Smooth muscle cell (in vitro differentiated cells): ENCODE results near the gene ZG16. TPM values are rescaled to one million over a fixed set of nuclear protein-coding genes. Genes with fewer than 3 reads are reported as not detected.
"Not testable (repeated sequence)": the region's sequence is repeated elsewhere in the genome, so short reads cannot be mapped to it uniquely, and the experiment has no call there.

ENCODE experiments used
- DNase-seq: peaks from one replicate; lab custom pipeline; 2025; ENCODE audit not compliant: unreplicated experiment; lab: John Stamatoyannopoulos, UW
- H2AFZ ChIP-seq: fragments of 200-600 bp; sonication (generic); 2 replicates; pipeline ENCODE4 v1.6.0; 2016; ENCODE audit warnings: antibody characterized with exemption, low read depth, mild to moderate bottlenecking
- H3F3A ChIP-seq: fragments of 200-600 bp; sonication (generic); 2 replicates; pipeline ENCODE4 v1.6.0; 2017; ENCODE audit warnings: antibody characterized with exemption, low read depth
- H3K27ac ChIP-seq: fragments of 200-600 bp; sonication (generic); 2 replicates; pipeline ENCODE4 v1.5.1; 2016; ENCODE audit warnings: low read depth, mild to moderate bottlenecking
- H3K27me3 ChIP-seq: fragments of 200-600 bp; sonication (generic); 2 replicates; pipeline ENCODE4 v1.6.1; 2016; ENCODE audit warnings: low read depth, mild to moderate bottlenecking
- H3K36me3 ChIP-seq: fragments of 200-600 bp; sonication (generic); 2 replicates; pipeline ENCODE4 v1.5.1; 2016; ENCODE audit warnings: low read depth
- H3K4me1 ChIP-seq: fragments of 200-600 bp; sonication (generic); 2 replicates; pipeline ENCODE4 v1.5.1; 2016; ENCODE audit warnings: low read depth
- H3K4me2 ChIP-seq: fragments of 200-600 bp; sonication (generic); 2 replicates; pipeline ENCODE4 v1.6.0; 2016; ENCODE audit warnings: mild to moderate bottlenecking
- H3K4me3 ChIP-seq: fragments of 200-600 bp; sonication (generic); 2 replicates; pipeline ENCODE4 v1.5.1; 2016; ENCODE audit warnings: mild to moderate bottlenecking
- H3K79me2 ChIP-seq: fragments of 200-600 bp; sonication (generic); 2 replicates; pipeline ENCODE4 v1.6.0; 2016; ENCODE audit warnings: low read depth, mild to moderate bottlenecking
- H3K9ac ChIP-seq: fragments of 200-600 bp; sonication (generic); 2 replicates; pipeline ENCODE4 v1.6.0; 2016; ENCODE audit warnings: low read depth
- H3K9me3 ChIP-seq: fragments of 200-600 bp; sonication (generic); replicated peaks from 2 replicates; pipeline ENCODE4 v1.5.1; 2016; ENCODE audit warnings: low read depth
- H4K20me1 ChIP-seq: fragments of 200-600 bp; sonication (generic); 2 replicates; pipeline ENCODE4 v1.6.0; 2016; ENCODE audit warnings: low read depth
- CTCF ChIP-seq: fragments of 200-600 bp; sonication (generic); IDR thresholded peaks from 2 replicates; pipeline ENCODE4 v1.5.1; 2017; ENCODE audit warnings: borderline replicate concordance, mild to moderate bottlenecking, antibody characterized with exemption; ENCODE audit not compliant: insufficient read depth, poor library complexity, severe bottlenecking
- WGBS: methylation state at CpG from one replicate; pipeline ENCODE4 v1.1.7; 2016; ENCODE audit warnings: low lambda C conversion rate; 5-methylcytosine and 5-hydroxymethylcytosine counted together
- polyA plus RNA-seq: library from polyadenylated mRNA; unstranded; fragments of >200 nt; fragmentation: Nextera tagmentation; extraction: Ambion mirVana; gene quantifications from 2 replicates; pipeline ENCODE4 v1.2.1, GENCODE V29; 2016
- total RNA-seq: library from RNA; depleted of rRNA; stranded (reverse); fragments of >200 nt; gene quantifications from 2 replicates; pipeline ENCODE4 v1.2.3, GENCODE V29; 2014

Gene ZG16
- total and polyA plus RNA-seq, 2 experiments from 2014 or later, result not detected

- Histone ChIP-seq H3K27me3 (no peaks in the 10 kb centered on the region), H3K27ac (no peak overlapping the region), H3K9me3 (no peaks in the 10 kb centered on the region), H4K20me1 (no peaks in the 10 kb centered on the region), H3K9ac (no peak overlapping the region), H2AFZ (no peak overlapping the region), H3K79me2 (no peaks in the 10 kb centered on the region), H3F3A (no peaks in the 10 kb centered on the region), H3K4me1 (no peaks in the 10 kb centered on the region), H3K4me2 (no peak overlapping the region), H3K36me3 (no peaks in the 10 kb centered on the region), H3K4me3 (no peak overlapping the region)
- no peak for TF ChIP-seq CTCF
- WGBS, result 75% methylated on average over 1 of the region's 1 CpG
- no peak for DNase-seq
Observed at GRCh38 chr16:29753516-29753915, 24.5 kb upstream of the ZG16 start.

- no peak overlapping the region for H3K4me3 ChIP-seq
- no peak overlapping the region for H3K4me2 ChIP-seq
- no peaks in the 10 kb centered on the region for H3K79me2 ChIP-seq
- DNase-seq, result no peak
- H3K36me3 ChIP-seq, result no peaks in the 10 kb centered on the region
- no peak for TF ChIP-seq CTCF
- no peak overlapping the region for H3K9ac ChIP-seq
- H2AFZ ChIP-seq, result no peak overlapping the region
- H3K4me1 ChIP-seq, result no peaks in the 10 kb centered on the region
- 100% methylated on average over 1 of the region's 1 CpG for WGBS
- no peaks in the 10 kb centered on the region for H3K9me3 ChIP-seq
- H3K27me3 ChIP-seq, result no peaks in the 10 kb centered on the region
- no peaks in the 10 kb centered on the region for H4K20me1 ChIP-seq
- no peak overlapping the region for H3K27ac ChIP-seq
- H3F3A ChIP-seq, result no peaks in the 10 kb centered on the region
Observed at GRCh38 chr16:29756654-29757053, 21.4 kb upstream of the ZG16 start.

- H3K9ac ChIP-seq, H3K27me3 ChIP-seq, H3K36me3 ChIP-seq, H3F3A ChIP-seq, DNase-seq, H2AFZ ChIP-seq, H3K9me3 ChIP-seq, H4K20me1 ChIP-seq, H3K27ac ChIP-seq, H3K4me3 ChIP-seq, H3K4me2 ChIP-seq, H3K79me2 ChIP-seq, H3K4me1 ChIP-seq: not testable (repeated sequence)
- WGBS, result 86% methylated on average over 8 of the region's 8 CpGs
Observed at GRCh38 chr16:29757086-29757485, 21.0 kb upstream of the ZG16 start.

GRCh38 chr16:29757950-29758466 lies 20.0 kb upstream of the ZG16 start:
- Histone ChIP-seq H3K4me1 (no peaks in the 10 kb centered on the region), H3K4me2 (no peak overlapping the region), H3K9ac (no peak overlapping the region), H3K36me3 (no peaks in the 10 kb centered on the region), H3K27ac (peak overlapping the region; percentile 32), H3K27me3 (no peaks in the 10 kb centered on the region), H3K4me3 (no peak overlapping the region), H3K9me3 (no peaks in the 10 kb centered on the region), H3F3A (no peaks in the 10 kb centered on the region), H4K20me1 (no peaks in the 10 kb centered on the region), H2AFZ (no peak overlapping the region), H3K79me2 (no peaks in the 10 kb centered on the region)
- WGBS, result 49% methylated on average over 6 of the region's 6 CpGs
- TF ChIP-seq CTCF, result peak; percentile 32
- DNase-seq, result peak; percentile 3
